Measurements from ENCODE around the gene FNDC3B.

DNA sequence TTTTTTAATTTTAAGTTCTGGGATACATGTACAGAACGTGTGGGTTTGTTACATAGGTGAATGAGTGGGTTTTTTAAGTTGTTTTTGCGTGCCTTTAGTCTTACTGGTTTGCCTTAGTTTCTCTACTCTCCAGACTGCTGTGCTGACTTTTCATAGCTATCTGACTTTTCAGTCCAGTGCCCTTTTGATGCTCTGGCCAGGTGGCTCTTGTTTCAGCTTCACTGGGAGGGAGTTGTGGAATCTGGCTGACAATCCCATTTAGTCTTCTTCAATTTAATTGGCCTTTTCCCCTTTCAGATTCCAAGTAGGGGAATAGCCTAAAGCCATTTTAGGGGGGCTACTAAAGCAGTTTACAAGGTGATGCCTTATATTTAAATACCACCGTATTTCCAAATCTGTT lies 30.1 kb downstream of the FNDC3B start:
- TF ChIP-seq, protein P1, sequence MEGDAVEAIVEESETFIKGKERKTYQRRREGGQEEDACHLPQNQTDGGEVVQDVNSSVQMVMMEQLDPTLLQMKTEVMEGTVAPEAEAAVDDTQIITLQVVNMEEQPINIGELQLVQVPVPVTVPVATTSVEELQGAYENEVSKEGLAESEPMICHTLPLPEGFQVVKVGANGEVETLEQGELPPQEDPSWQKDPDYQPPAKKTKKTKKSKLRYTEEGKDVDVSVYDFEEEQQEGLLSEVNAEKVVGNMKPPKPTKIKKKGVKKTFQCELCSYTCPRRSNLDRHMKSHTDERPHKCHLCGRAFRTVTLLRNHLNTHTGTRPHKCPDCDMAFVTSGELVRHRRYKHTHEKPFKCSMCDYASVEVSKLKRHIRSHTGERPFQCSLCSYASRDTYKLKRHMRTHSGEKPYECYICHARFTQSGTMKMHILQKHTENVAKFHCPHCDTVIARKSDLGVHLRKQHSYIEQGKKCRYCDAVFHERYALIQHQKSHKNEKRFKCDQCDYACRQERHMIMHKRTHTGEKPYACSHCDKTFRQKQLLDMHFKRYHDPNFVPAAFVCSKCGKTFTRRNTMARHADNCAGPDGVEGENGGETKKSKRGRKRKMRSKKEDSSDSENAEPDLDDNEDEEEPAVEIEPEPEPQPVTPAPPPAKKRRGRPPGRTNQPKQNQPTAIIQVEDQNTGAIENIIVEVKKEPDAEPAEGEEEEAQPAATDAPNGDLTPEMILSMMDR (IDR thresholded peaks at IDR 0.05; ENCODE audit: control extremely low read depth in 1 of 3, insufficient read depth in 1 of 3, low read depth in 1 of 3, low read length in 3 of 3): no peak
- TF ChIP-seq, protein P2, sequence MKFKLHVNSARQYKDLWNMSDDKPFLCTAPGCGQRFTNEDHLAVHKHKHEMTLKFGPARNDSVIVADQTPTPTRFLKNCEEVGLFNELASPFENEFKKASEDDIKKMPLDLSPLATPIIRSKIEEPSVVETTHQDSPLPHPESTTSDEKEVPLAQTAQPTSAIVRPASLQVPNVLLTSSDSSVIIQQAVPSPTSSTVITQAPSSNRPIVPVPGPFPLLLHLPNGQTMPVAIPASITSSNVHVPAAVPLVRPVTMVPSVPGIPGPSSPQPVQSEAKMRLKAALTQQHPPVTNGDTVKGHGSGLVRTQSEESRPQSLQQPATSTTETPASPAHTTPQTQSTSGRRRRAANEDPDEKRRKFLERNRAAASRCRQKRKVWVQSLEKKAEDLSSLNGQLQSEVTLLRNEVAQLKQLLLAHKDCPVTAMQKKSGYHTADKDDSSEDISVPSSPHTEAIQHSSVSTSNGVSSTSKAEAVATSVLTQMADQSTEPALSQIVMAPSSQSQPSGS (IDR thresholded peaks at IDR 0.05; ENCODE audit: low read length): no peak
- TF ChIP-seq MAFK (IDR thresholded peaks at IDR 0.05; ENCODE audit: low read depth, low read length): no peak
- no peak for TF ChIP-seq SP1 (IDR thresholded peaks at IDR 0.05; ENCODE audit: low read depth, low read length)
- TF ChIP-seq CBX8 (IDR thresholded peaks at IDR 0.05; ENCODE audit: borderline replicate concordance, low read depth, low read length): no peak
- TF ChIP-seq, protein P3, sequence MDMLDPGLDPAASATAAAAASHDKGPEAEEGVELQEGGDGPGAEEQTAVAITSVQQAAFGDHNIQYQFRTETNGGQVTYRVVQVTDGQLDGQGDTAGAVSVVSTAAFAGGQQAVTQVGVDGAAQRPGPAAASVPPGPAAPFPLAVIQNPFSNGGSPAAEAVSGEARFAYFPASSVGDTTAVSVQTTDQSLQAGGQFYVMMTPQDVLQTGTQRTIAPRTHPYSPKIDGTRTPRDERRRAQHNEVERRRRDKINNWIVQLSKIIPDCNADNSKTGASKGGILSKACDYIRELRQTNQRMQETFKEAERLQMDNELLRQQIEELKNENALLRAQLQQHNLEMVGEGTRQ (IDR thresholded peaks at IDR 0.05; ENCODE audit: low read length): no peak
- TF ChIP-seq KDM1A (IDR thresholded peaks at IDR 0.05; ENCODE audit: borderline replicate concordance, low read length): no peak
- no peak for TF ChIP-seq TAF7 (optimal IDR thresholded peaks at IDR 0.05; ENCODE audit: borderline replicate concordance, low read depth, low read length)
- TF ChIP-seq POLR2A (IDR thresholded peaks at IDR 0.05; ENCODE audit: control extremely low read depth in 1 of 2, low read depth in 2 of 2, low read length in 2 of 2): no peak
- TF ChIP-seq ZNF274 (IDR thresholded peaks at IDR 0.05; ENCODE audit: borderline replicate concordance, extremely low read depth, low read length): no peak
- no peak for TF ChIP-seq YY1 (IDR thresholded peaks at IDR 0.05; ENCODE audit: low read depth, low read length)
- TF ChIP-seq POLR2AphosphoS5 (IDR thresholded peaks at IDR 0.05; ENCODE audit: low read depth, low read length): no peak
- TF ChIP-seq PHF8 (conservative IDR thresholded peaks at IDR 0.05; ENCODE audit: low read depth, low read length): no peak
